Activated naive CD8-positive, alpha-beta T cell treated with anti-CD3 and anti-CD28 coated beads, Interleukin-2, amount 50 U/mL, for 24 hours (primary cell): Measurements from ENCODE around the gene MRPL14.
"Not testable (repeated sequence)": the region's sequence is repeated elsewhere in the genome, so short reads cannot be mapped to it uniquely, and the experiment has no call there.

Experiments
- ATAC-seq: fragments of 150-1000 bp; cut with Tn5 transposase; one replicate; pipeline ENCODE4 v1.10.0; 2021
- DNase-seq: peaks from one replicate; pipeline ENCODE4 v3.0.0; 2021
- H3K27ac Mint-ChIP-seq: one replicate; pipeline ENCODE4 v1.8.0; 2021; ENCODE audit warnings: mild to moderate bottlenecking, mixed read lengths
- H3K27me3 Mint-ChIP-seq: one replicate; pipeline ENCODE4 v1.8.0; 2021; ENCODE audit warnings: mixed read lengths
- H3K36me3 Mint-ChIP-seq: one replicate; pipeline ENCODE4 v1.8.0; 2021; ENCODE audit warnings: low read depth, mixed read lengths
- H3K4me1 Mint-ChIP-seq: one replicate; pipeline ENCODE4 v1.8.0; 2021; ENCODE audit warnings: mixed read lengths
- H3K4me3 Mint-ChIP-seq: one replicate; pipeline ENCODE4 v1.8.0; 2021; ENCODE audit warnings: mild to moderate bottlenecking, moderate library complexity, mixed read lengths
- H3K9me3 Mint-ChIP-seq: one replicate; pipeline ENCODE4 v1.8.0; 2021; ENCODE audit warnings: mixed read lengths

Gene MRPL14

DNA sequence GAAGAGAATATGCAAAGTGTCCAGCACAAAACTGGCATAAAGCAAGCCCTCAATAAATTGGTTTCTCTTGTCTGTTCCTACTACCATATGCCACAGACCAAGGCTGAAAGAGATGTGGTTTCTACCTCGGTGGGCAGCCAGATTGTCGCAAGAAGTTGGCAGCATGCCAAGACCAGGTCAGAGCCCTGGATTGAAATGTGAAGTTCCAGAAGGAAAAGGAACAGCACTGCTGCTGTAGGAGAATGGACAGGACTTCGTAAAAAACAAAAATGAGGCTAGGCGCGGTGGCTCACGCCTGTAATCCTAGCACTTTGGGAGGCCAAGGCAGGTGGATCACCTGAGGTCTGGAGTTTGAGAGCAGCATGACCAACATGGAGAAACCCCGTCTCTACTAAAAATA lies 22.1 kb downstream of the MRPL14 start:
- H3K9me3 Mint-ChIP-seq: no peaks in the 10 kb centered on the region

GRCh38 chr6:44104481-44105021 lies 22.7 kb downstream of the MRPL14 start:
- H3K36me3 Mint-ChIP-seq: peaks cover 6% of the 10 kb centered on the region
- no peaks in the 10 kb centered on the region for H3K9me3 Mint-ChIP-seq
- H3K4me3 Mint-ChIP-seq: no peak overlapping the region
- DNase-seq (no peak), ATAC-seq (no peak)
- H3K4me1 Mint-ChIP-seq: no peaks in the 10 kb centered on the region
- H3K27ac Mint-ChIP-seq: no peak overlapping the region
- no peaks in the 10 kb centered on the region for H3K27me3 Mint-ChIP-seq

More for the DNA sequence above, 22.1 kb downstream of the MRPL14 start:
- Mint-ChIP-seq H3K4me1 (no peaks in the 10 kb centered on the region), H3K36me3 (peaks cover 6% of the 10 kb centered on the region), H3K27ac (no peak overlapping the region), H3K4me3 (no peak overlapping the region), H3K27me3 (no peaks in the 10 kb centered on the region)
- DNase-seq: no peak
- no peak for ATAC-seq

DNA sequence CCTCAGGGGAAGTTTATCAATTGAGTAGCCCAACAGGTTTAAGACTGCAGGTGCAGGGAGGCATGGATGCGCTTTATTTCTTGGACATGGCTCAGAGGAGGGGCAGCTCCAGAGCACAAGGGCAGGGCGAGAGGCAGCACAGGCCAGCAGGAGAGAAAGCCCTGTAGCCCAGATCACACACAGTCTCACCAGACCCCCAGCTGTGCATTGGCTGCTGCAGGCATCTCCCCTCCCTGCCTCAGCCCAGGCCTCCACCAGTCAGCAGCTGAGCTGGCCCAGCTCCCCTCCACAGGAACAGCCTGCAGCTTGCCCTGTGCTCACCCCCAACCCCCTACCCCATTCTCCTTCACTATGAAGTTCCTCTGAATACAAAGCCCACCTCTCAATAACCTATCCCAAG lies 24.7 kb downstream of the MRPL14 start:
- H3K9me3 Mint-ChIP-seq: no peaks in the 10 kb centered on the region
- DNase-seq: no peak
- H3K4me3 Mint-ChIP-seq: no peak overlapping the region
- no peaks in the 10 kb centered on the region for H3K27me3 Mint-ChIP-seq
- ATAC-seq: no peak
- H3K4me1 Mint-ChIP-seq: no peaks in the 10 kb centered on the region
- H3K27ac Mint-ChIP-seq: no peak overlapping the region
- H3K36me3 Mint-ChIP-seq: peaks cover 6% of the 10 kb centered on the region

- no peak overlapping the region for H3K4me3 Mint-ChIP-seq
- H3K36me3 Mint-ChIP-seq: peaks cover 6% of the 10 kb centered on the region
- no peaks in the 10 kb centered on the region for H3K9me3 Mint-ChIP-seq
- H3K27ac Mint-ChIP-seq: no peak overlapping the region
- no peak for ATAC-seq
- H3K4me1 Mint-ChIP-seq: no peaks in the 10 kb centered on the region
- no peak for DNase-seq
- H3K27me3 Mint-ChIP-seq: no peaks in the 10 kb centered on the region
Measured at GRCh38 chr6:44101832-44102231, 25.4 kb downstream of the MRPL14 start.

DNA sequence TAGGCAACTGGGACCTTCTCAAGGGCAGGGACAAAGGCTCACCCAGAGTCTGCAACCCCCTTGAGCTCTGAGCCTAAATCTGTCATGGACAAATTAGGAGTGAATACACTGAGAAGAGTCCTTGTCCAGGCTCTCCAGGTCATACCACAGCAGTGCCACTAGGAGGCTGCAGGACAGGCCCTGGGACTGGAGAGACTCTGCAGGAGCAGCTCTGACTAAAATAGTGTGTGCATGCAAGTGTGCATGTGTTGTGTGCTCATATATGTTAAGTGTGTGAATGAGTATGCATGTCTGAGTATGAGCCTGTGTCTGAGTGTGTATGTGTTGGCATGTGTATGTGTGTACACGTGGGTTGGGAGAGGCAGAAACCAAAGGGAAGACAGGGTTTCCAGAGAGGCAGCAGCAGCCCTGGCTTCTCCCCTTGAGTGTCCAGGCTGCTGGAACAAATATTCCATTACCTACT lies 27.1 kb downstream of the MRPL14 start:
- no peak overlapping the region for H3K4me3 Mint-ChIP-seq

GRCh38 chr6:44099192-44099591 lies 28.1 kb downstream of the MRPL14 start:
- DNase-seq: no peak
- ATAC-seq: no peak
- Mint-ChIP-seq H3K27me3 (no peaks in the 10 kb centered on the region), H3K27ac (no peak overlapping the region), H3K36me3 (peaks cover 2% of the 10 kb centered on the region), H3K4me3 (no peak overlapping the region), H3K4me1 (no peaks in the 10 kb centered on the region), H3K9me3 (no peaks in the 10 kb centered on the region)

More for the DNA sequence above, 27.1 kb downstream of the MRPL14 start:
- Mint-ChIP-seq H3K4me1 (no peaks in the 10 kb centered on the region), H3K9me3 (no peaks in the 10 kb centered on the region), H3K36me3 (peaks cover 4% of the 10 kb centered on the region), H3K27me3 (no peaks in the 10 kb centered on the region), H3K27ac (no peak overlapping the region)
- DNase-seq: no peak
- ATAC-seq: peak; percentile 62

- Mint-ChIP-seq H3K4me1 (no peaks in the 10 kb centered on the region), H3K9me3 (no peaks in the 10 kb centered on the region), H3K36me3 (no peaks in the 10 kb centered on the region), H3K27me3 (no peaks in the 10 kb centered on the region), H3K27ac (no peak overlapping the region), H3K4me3 (no peak overlapping the region)
- DNase-seq: no peak
- no peak for ATAC-seq
Measured at GRCh38 chr6:44097782-44098317, 29.4 kb downstream of the MRPL14 start.

DNA sequence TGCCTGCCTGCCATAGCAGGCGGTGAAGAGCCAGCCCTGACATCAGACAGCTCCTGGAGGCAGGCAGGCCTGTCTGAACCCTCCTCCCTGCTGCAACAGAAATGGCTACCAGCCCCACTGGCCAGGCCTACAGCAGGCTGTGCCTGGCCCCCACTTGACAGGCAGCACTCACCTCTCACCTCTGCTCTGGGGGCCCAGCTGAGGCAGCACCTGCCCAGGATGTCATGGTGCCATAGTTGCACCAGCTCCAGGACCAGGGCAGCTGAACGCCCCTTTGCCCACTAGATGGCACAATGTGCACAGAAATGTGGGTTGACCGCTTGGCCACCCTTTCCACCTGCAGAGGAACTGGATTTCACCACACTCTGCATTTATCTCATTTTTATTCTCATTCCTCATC lies 30.6 kb downstream of the MRPL14 start:
- Mint-ChIP-seq H3K27ac (no peak overlapping the region), H3K36me3 (no peaks in the 10 kb centered on the region), H3K9me3 (no peaks in the 10 kb centered on the region), H3K27me3 (no peaks in the 10 kb centered on the region), H3K4me1 (no peaks in the 10 kb centered on the region), H3K4me3 (no peak overlapping the region)
- ATAC-seq (peak; percentile 87), DNase-seq (peak; percentile 79)

DNA sequence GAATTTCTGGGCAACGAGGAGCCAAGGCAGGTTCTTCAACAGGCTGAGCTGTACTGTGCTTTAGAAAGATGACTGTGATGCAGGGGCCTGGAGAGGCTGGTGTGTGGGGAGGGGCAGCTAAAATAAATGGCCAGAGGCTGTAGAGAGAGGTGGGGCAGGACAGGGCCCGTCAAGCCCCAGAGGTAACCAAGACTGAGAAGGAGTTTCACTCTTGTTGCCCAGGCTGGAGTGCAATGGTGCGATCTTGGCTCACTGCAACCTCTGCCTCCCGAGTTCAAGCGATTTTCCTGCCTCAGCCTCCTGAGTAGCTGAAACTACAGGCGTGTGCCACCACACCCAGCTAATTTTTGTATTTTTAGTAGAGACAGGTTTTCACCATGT lies 32.0 kb downstream of the MRPL14 start:
- ATAC-seq, H3K4me1 Mint-ChIP-seq, H3K27me3 Mint-ChIP-seq, H3K9me3 Mint-ChIP-seq, H3K36me3 Mint-ChIP-seq, DNase-seq, H3K27ac Mint-ChIP-seq, H3K4me3 Mint-ChIP-seq: not testable (repeated sequence)

DNA sequence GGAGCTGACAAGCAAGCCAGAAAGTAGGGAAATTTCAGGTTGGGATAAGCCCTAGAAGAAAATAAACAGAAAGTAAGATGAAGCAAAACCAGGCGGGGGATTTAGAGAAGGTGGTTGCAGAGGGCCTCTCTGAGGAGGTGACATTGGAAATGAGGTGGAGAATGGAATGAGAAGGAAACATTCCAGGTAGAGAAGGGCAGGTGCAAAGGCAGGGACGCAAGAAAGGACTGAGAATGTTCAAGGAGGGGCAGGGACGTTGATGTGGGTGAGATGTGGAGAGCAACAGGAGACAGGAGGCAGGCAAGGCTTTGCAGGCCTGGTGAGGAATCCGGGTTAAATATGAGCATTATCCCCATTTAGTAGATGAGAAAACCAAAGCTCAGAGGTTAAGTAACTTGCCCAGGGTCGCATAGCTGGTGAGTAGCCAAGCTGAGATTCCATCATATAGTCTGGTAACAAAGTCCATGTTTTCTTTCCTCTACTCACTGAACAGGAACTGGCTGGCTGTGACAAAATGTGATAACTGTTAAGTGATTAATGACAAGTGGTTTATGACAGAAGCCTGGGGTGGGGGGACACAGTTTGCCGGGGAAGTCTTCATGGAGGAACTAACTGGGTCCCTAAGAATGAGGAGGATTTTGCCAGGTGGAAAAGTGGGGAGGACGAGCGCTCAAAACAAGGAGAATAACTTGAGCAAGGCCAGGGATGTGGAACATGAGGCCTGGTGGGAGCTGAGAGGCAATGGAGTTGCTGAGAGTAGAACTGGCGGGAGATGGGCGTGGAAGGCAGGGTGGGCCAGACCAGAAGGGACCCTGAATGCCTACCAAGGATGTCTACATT lies 32.6 kb downstream of the MRPL14 start:
- H3K4me3 Mint-ChIP-seq: no peak overlapping the region
- peaks cover 8% of the 10 kb centered on the region for H3K4me1 Mint-ChIP-seq
- no peak for ATAC-seq
- H3K27ac Mint-ChIP-seq: no peak overlapping the region
- no peaks in the 10 kb centered on the region for H3K36me3 Mint-ChIP-seq
- no peak for DNase-seq
- H3K27me3 Mint-ChIP-seq: no peaks in the 10 kb centered on the region
- no peaks in the 10 kb centered on the region for H3K9me3 Mint-ChIP-seq

DNA sequence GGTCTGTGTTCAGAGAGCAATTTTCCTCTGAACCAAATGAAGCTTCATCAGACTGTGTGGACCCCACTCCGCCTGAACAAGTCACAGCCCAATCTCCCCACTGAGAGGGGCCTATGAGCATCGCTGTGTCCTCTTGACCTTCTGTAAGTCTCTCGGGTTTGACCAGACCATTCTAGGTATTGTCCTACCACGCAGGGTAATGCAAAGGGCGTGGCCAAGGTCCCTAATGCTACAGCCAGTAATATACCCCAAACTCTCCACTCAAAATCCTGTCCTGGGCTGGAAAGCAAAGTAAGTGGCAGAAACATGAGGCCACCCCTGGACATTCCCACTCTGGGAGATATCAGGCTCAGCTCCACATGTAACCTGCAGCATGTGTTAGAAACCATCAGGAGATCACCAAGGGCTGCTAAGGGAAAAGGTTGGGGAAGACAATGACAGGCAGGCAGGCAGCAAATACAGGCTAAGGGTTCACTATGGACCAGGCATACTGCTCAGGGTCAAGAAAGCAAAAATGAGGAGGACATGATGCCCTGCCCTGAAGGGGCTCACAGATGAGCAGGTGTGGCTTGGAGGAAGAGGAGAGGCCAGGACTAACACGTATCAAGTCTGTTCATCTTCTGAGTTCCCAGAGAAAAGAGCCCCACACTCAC lies 33.4 kb downstream of the MRPL14 start:
- peaks cover 8% of the 10 kb centered on the region for H3K4me1 Mint-ChIP-seq
- no peak overlapping the region for H3K4me3 Mint-ChIP-seq
- H3K27ac Mint-ChIP-seq: no peak overlapping the region
- no peak for DNase-seq
- no peaks in the 10 kb centered on the region for H3K27me3 Mint-ChIP-seq
- no peaks in the 10 kb centered on the region for H3K36me3 Mint-ChIP-seq
- H3K9me3 Mint-ChIP-seq: no peaks in the 10 kb centered on the region
- no peak for ATAC-seq

GRCh38 chr6:44093066-44093465 lies 34.2 kb downstream of the MRPL14 start:
- H3K36me3 Mint-ChIP-seq: no peaks in the 10 kb centered on the region

DNA sequence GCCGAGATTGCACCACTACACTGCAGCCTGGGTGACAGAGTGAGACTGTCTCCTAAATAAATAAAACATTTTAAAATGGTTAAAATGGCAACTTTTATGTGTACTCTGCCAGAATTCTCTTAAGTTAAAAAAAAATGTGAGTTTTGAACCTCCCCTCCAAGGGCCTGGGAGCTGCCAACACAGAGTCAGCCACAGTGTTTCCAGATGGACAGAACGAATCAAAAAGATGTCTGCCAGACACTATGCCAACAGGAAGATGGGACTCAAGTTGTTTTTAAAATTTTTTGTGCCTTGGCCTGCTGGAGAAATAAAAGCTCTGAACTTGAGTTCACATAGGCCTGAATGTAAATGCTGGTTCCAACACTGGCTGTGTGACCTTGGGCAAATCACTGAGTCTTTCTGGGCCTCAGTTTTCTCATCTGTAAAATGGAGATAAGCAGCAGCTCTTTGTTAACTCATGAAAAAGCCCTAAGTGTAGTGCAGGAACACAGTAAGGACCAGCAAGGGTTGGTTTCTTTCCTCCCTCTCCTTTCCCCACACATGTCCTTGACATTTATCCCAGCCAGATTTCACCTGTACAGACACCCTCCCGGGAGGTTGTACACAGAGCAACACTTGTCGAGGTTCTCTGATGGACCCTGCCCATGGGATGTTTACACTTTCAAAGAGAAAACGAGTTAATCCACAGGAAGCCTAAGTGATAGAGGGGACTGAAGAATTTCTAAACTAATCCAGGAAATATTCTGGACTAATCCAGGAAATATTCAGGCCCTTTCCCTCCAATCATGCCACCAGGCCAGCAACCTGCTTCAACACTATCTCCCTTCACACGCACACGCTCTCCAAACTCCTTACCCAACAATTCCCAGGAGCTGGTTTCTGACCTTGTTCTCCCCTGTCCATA lies 35.0 kb downstream of the MRPL14 start:
- DNase-seq (no peak), ATAC-seq (no peak)
- H3K27ac Mint-ChIP-seq: no peak overlapping the region
- H3K9me3 Mint-ChIP-seq: no peaks in the 10 kb centered on the region
- H3K27me3 Mint-ChIP-seq: no peaks in the 10 kb centered on the region
- H3K4me1 Mint-ChIP-seq: peaks cover 8% of the 10 kb centered on the region
- no peaks in the 10 kb centered on the region for H3K36me3 Mint-ChIP-seq
- H3K4me3 Mint-ChIP-seq: no peak overlapping the region

More at GRCh38 chr6:44093066-44093465, 34.2 kb downstream of the MRPL14 start:
- Mint-ChIP-seq H3K4me3 (no peak overlapping the region), H3K27ac (no peak overlapping the region), H3K27me3 (no peaks in the 10 kb centered on the region), H3K4me1 (peaks cover 8% of the 10 kb centered on the region), H3K9me3 (no peaks in the 10 kb centered on the region)
- ATAC-seq (no peak), DNase-seq (no peak)

DNA sequence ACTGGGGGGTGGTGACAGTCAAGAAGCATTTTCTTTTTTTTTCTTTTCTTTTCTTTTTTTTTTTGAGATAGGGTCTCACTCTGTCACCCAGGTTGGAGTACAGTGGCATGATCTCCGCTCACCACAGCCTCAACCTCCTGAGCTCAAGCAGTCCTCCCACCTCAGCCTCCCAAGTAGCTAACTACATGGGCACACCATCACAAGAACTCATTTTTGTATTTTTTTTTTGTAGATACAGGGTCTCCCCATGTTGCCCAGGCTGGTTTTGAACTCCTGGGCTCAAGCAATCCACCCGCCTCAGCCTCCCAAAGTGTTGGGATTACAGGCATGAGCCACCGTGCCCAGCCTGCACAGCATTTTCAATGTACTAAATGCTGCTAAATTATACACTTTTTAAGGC lies 35.9 kb downstream of the MRPL14 start:
- H3K4me3 Mint-ChIP-seq, H3K27me3 Mint-ChIP-seq, ATAC-seq, H3K9me3 Mint-ChIP-seq, H3K27ac Mint-ChIP-seq, DNase-seq, H3K36me3 Mint-ChIP-seq, H3K4me1 Mint-ChIP-seq: not testable (repeated sequence)
